ENCODE data around the gene ATP11B. TPM values are rescaled to one million over a fixed set of nuclear protein-coding genes. Genes with fewer than 3 reads are reported as not detected.

The ATP11B gene
- total RNA-seq, 2 donors from 2014 or later, result 28.9 to 36.2 TPM

DNA sequence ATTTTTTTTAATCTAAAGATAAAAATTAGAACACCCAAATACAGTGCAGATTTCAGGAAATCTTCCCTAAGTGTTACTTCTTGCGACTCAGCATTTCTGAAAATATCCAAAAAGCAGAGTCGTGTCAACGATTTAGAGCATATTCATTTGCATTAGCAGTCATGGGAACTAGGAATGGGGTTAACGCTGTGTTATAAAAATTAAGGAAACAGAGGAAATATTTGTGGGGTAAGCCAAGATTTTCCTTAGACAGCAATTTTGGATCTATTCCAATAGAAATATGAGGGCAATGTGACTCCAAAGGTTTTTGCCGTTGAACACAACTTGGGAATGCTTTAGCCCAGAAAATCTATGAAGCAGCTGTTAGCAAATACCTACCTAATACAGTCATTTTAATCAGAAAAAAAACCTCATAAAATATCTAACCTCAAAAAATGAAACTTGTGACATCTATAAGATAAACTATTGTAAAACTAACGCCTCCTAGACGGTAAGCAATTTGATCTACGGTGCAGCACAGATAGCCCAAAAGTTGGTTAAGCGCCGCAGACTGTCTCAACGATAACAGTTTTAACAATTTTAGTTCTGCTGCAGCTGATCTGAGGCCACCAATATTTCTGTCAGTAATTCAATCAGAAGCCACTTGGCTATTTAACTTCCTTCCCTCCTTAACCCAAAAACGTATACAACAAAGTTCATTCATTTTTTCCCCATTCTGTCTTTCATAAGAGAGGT, 5.8 kb upstream of the ATP11B start:
- TF ChIP-seq, protein P1, sequence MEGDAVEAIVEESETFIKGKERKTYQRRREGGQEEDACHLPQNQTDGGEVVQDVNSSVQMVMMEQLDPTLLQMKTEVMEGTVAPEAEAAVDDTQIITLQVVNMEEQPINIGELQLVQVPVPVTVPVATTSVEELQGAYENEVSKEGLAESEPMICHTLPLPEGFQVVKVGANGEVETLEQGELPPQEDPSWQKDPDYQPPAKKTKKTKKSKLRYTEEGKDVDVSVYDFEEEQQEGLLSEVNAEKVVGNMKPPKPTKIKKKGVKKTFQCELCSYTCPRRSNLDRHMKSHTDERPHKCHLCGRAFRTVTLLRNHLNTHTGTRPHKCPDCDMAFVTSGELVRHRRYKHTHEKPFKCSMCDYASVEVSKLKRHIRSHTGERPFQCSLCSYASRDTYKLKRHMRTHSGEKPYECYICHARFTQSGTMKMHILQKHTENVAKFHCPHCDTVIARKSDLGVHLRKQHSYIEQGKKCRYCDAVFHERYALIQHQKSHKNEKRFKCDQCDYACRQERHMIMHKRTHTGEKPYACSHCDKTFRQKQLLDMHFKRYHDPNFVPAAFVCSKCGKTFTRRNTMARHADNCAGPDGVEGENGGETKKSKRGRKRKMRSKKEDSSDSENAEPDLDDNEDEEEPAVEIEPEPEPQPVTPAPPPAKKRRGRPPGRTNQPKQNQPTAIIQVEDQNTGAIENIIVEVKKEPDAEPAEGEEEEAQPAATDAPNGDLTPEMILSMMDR (IDR thresholded peaks at IDR 0.05), result no peak
- DNase-seq (ENCODE audit: low spot score), result no peak
- no peaks in the 10 kb centered on the region for H3K27me3 ChIP-seq
- H3K4me1 ChIP-seq, result peaks cover 0 to 3% of the 10 kb centered on the region in 2 donors
- no peaks in the 10 kb centered on the region for H3K9me3 ChIP-seq
- no peak overlapping the region for H3K27ac ChIP-seq
- no peak overlapping the region for H3K4me3 ChIP-seq
- H3K36me3 ChIP-seq, result no peaks in the 10 kb centered on the region

DNA sequence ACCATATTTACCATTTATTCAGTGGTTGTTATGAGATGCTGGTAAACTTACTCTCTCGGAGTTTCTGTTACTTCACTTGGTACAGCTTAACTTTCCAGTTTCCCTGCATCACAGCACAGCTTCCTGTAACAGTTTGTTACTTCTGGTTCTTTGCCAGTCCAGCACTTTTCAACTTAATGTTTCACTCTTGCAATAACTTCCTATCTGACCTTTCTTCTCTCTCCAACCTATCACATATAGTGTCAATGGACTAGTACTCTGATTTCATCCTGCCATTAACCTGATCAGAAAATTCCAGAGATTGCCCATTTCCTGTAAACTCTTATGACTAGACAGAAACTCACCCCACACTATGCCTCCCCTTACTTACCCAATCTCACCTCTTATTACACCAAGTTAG, 3.9 kb upstream of the ATP11B start:
- Histone ChIP-seq H3K9me3 (no peaks in the 10 kb centered on the region), H3K4me1 (peaks cover 0 to 6% of the 10 kb centered on the region in 2 donors), H3K27ac (no peak overlapping the region), H3K4me3 (no peak overlapping the region), H3K27me3 (no peaks in the 10 kb centered on the region), H3K36me3 (no peaks in the 10 kb centered on the region)
- no peak for DNase-seq (ENCODE audit: low spot score)
- TF ChIP-seq, protein P1 (IDR thresholded peaks at IDR 0.05), result no peak

DNA sequence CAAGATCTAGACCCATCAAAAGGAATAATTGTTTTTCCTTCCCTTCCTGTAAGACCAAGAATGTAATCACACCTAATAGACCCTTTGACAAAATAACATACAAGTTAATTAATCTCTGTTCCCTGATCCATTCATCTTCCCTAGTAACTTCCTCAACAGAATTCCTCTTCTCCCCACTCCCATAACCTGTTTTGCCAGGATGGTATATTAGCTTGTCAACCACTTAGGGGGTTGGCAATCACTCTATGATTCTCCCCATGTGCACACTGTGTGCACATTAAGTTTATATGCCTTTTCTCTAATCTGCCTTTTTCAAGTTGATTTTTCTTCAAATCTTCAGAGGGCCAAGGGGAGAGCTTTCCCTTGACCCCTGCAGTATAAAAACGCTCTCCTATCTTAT, 2.7 kb upstream of the ATP11B start:
- no peaks in the 10 kb centered on the region for H3K27me3 ChIP-seq
- peaks cover 0 to 18% of the 10 kb centered on the region in 2 donors for H3K4me1 ChIP-seq
- TF ChIP-seq, protein P1 (IDR thresholded peaks at IDR 0.05), result no peak
- H3K36me3 ChIP-seq, result no peaks in the 10 kb centered on the region
- no peaks in the 10 kb centered on the region for H3K9me3 ChIP-seq
- no peak overlapping the region for H3K4me3 ChIP-seq
- no peak overlapping the region for H3K27ac ChIP-seq
- no peak for DNase-seq (ENCODE audit: low spot score)

DNA sequence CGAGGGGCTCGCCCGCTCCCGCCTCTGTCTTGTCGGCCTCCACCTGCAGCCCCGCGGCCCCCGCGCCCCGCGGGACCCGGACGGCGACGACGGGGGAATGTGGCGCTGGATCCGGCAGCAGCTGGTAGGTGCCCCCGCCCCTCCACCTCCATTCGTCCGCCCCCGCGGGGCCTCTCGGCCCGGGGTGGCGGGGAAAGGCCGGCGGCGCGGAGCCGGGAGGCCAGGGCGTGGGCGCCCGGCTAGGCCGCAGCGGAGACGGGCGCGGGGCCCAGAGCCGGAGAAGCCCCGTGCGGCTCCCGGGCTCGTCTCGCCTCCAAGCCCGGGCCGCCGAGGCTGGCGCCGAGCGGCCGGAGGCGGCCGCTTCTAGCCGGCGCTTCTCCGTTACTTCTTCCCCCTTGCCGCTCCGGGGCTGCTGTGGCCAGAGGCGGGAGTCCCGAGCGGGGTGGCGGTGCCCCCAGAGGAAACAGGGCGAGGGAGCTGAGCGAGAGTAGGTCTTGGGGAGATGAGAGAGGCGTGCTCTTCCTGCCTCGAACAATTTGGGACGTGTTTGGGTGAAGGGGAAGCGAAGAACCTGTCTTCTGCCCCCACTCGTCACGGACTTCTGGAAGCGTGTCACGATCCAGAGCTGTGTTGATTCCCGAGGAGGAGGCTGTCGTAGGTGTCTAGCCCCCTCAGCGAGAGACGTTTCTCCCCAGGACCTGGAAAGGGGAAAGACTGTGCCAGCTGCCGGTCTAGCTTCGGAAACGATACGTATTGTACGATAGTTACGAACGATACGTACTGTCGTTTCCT, 555 bp downstream of the ATP11B start:
- H3K27ac ChIP-seq, result peak overlapping the region; percentile 93 to 95
- H3K9me3 ChIP-seq, result no peaks in the 10 kb centered on the region
- no peak for DNase-seq (ENCODE audit: low spot score)
- no peaks in the 10 kb centered on the region for H3K36me3 ChIP-seq
- H3K4me3 ChIP-seq, result peak overlapping the region; percentile 84 to 91
- TF ChIP-seq, protein P1 (IDR thresholded peaks at IDR 0.05), result no peak
- H3K4me1 ChIP-seq, result peaks cover 0 to 20% of the 10 kb centered on the region in 2 donors
- no peaks in the 10 kb centered on the region for H3K27me3 ChIP-seq

DNA sequence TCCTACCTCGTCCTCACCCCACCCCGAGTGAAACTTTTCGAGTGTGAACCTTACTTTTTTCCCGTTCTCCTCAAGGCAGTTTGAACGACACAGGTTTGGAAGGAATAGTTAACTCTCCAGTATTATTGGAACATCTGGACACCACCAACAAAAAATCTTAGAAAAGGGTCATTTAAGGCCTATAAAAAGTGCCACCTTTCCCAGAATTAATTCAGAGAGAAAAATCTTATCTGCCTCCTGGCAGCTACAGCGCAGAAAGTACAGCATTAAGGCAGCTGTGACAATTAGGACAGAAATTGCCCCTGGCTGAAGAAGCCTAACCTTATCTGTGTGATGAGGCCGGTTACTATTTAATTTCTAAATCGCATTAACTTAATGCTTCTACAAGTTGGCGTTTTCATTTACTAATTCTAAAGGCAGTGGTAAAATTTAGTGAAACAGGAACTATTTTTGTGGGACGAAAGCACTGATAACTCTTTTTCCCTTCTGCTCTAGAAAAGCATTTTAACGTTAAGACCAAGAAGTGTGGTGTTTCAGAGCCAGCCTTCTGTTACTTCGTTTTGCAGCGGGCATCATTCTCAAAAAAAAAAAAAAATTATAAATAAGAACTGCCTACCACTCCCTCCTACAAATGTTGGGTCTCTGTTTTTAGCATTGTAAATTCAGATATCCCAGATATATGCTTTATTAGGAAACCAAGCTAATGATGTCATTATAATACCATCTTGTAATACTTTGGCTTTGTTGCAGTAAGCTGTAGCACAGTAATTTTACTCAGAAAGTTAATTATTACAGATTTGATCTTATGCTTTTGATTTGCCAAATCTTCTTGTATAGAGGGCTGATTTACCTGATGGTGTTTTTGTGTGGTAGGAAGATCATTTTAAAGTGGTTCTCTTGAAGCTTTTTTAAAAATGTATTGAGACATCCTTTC, 1.4 kb downstream of the ATP11B start:
- H3K27me3 ChIP-seq, result no peaks in the 10 kb centered on the region
- no peaks in the 10 kb centered on the region for H3K9me3 ChIP-seq
- H3K27ac ChIP-seq, result peak overlapping the region; percentile 93 to 95
- DNase-seq (ENCODE audit: low spot score), result no peak
- no peaks in the 10 kb centered on the region for H3K36me3 ChIP-seq
- H3K4me3 ChIP-seq, result peak overlapping the region; percentile 84 to 91
- TF ChIP-seq, protein P1 (IDR thresholded peaks at IDR 0.05), result no peak
- H3K4me1 ChIP-seq, result peaks cover 0 to 20% of the 10 kb centered on the region in 2 donors
